Gastrocnemius medialis (tissue), 4 donors: ENCODE results near the gene PACS2.

Experiments
- CTCF ChIP-seq, 5 experiments: fragments of 450-650 bp in 3 of 5; fragments of 200-600 bp in 2 of 5; sonication (generic) in 2 of 5; IDR thresholded peaks in 4 of 5; conservative IDR thresholded peaks in 1 of 5; 1 replicate in 4 of 5; 2 replicates in 1 of 5; pipeline ENCODE4 v1.5.1; 2016 to 2019; ENCODE audit warnings: antibody characterized with exemption in 5 of 5, mild to moderate bottlenecking in 3 of 5, moderate library complexity in 3 of 5
- POLR2A ChIP-seq, 2 donors: fragments of 450-650 bp; IDR thresholded peaks; one replicate each; pipeline ENCODE4 v1.6.1; 2017; ENCODE audit warnings: antibody characterized with exemption in 2 of 2, mild to moderate bottlenecking in 2 of 2, moderate library complexity in 2 of 2

- TF ChIP-seq CTCF (IDR thresholded peaks at IDR 0.05 in 4 of 5, conservative IDR thresholded peaks at IDR 0.05 in 1 of 5): peak; percentile 61 to 92 (median 90)
- no peak for TF ChIP-seq POLR2A (IDR thresholded peaks at IDR 0.05)
These were observed 100.2 kb downstream of the PACS2 start for GRCh38 chr14:105414456-105415371.
